IPS-15b (cell line): Measurements from ENCODE around the gene KCNK5.

Source experiments
- H3K27me3 ChIP-seq: one replicate; pipeline ENCODE4 v1.6.1; 2013; ENCODE audit warnings: low read length; ENCODE audit not compliant: control insufficient read depth, insufficient read depth
- H3K36me3 ChIP-seq: one replicate; pipeline ENCODE4 v1.6.1; 2013; ENCODE audit warnings: low read length; ENCODE audit not compliant: control insufficient read depth, insufficient read depth
- H3K4me1 ChIP-seq: one replicate; pipeline ENCODE4 v1.6.1; 2013; ENCODE audit warnings: mild to moderate bottlenecking, low read length; ENCODE audit not compliant: control insufficient read depth, insufficient read depth
- H3K4me3 ChIP-seq: one replicate; pipeline ENCODE4 v1.5.1; 2013; ENCODE audit warnings: low read depth, low read length
- H3K9ac ChIP-seq: one replicate; pipeline ENCODE4 v1.6.1; 2013; ENCODE audit warnings: low read depth, mild to moderate bottlenecking, low read length
- H3K9me3 ChIP-seq: one replicate; pipeline ENCODE4 v1.6.1; 2013; ENCODE audit warnings: mild to moderate bottlenecking, low read length; ENCODE audit not compliant: control insufficient read depth, insufficient read depth

The KCNK5 gene

GRCh38 chr6:39191236-39191930, 37.9 kb downstream of the KCNK5 start:
- H3K27me3 ChIP-seq: no peaks in the 10 kb centered on the region
- H3K4me3 ChIP-seq: no peak overlapping the region
- no peaks in the 10 kb centered on the region for H3K4me1 ChIP-seq
- H3K9ac ChIP-seq: no peak overlapping the region
- no peaks in the 10 kb centered on the region for H3K9me3 ChIP-seq
- H3K36me3 ChIP-seq: peaks cover 41% of the 10 kb centered on the region

GRCh38 chr6:39190545-39191235, 38.6 kb downstream of the KCNK5 start:
- Histone ChIP-seq H3K4me1 (no peaks in the 10 kb centered on the region), H3K9me3 (no peaks in the 10 kb centered on the region), H3K9ac (no peak overlapping the region), H3K36me3 (peaks cover 39% of the 10 kb centered on the region), H3K4me3 (no peak overlapping the region), H3K27me3 (no peaks in the 10 kb centered on the region)

GRCh38 chr6:39189915-39190544, 39.2 kb downstream of the KCNK5 start:
- no peak overlapping the region for H3K9ac ChIP-seq
- H3K9me3 ChIP-seq: no peaks in the 10 kb centered on the region
- H3K4me1 ChIP-seq: no peaks in the 10 kb centered on the region
- no peaks in the 10 kb centered on the region for H3K27me3 ChIP-seq
- H3K36me3 ChIP-seq: peaks cover 32% of the 10 kb centered on the region
- no peak overlapping the region for H3K4me3 ChIP-seq

GRCh38 chr6:39189131-39189530, 40.1 kb downstream of the KCNK5 start:
- Histone ChIP-seq H3K27me3 (no peaks in the 10 kb centered on the region), H3K9ac (no peak overlapping the region), H3K9me3 (no peaks in the 10 kb centered on the region), H3K4me1 (no peaks in the 10 kb centered on the region), H3K36me3 (peaks cover 30% of the 10 kb centered on the region), H3K4me3 (no peak overlapping the region)

- Histone ChIP-seq H3K9ac (no peak overlapping the region), H3K4me3 (no peak overlapping the region), H3K36me3 (peaks cover 25% of the 10 kb centered on the region), H3K4me1 (no peaks in the 10 kb centered on the region), H3K27me3 (no peaks in the 10 kb centered on the region), H3K9me3 (no peaks in the 10 kb centered on the region)
These were observed 40.7 kb downstream of the KCNK5 start for GRCh38 chr6:39188571-39188970.

GRCh38 chr6:39188098-39188450, 41.2 kb downstream of the KCNK5 start:
- Histone ChIP-seq H3K36me3 (peaks cover 22% of the 10 kb centered on the region), H3K9ac (no peak overlapping the region), H3K4me3 (no peak overlapping the region), H3K9me3 (no peaks in the 10 kb centered on the region), H3K4me1 (no peaks in the 10 kb centered on the region), H3K27me3 (no peaks in the 10 kb centered on the region)

GRCh38 chr6:39184906-39185580, 44.2 kb downstream of the KCNK5 start:
- peaks cover 10% of the 10 kb centered on the region for H3K36me3 ChIP-seq
- H3K4me1 ChIP-seq: no peaks in the 10 kb centered on the region
- no peaks in the 10 kb centered on the region for H3K27me3 ChIP-seq
- H3K9ac ChIP-seq: no peak overlapping the region
- no peak overlapping the region for H3K4me3 ChIP-seq
- no peaks in the 10 kb centered on the region for H3K9me3 ChIP-seq

- Histone ChIP-seq H3K4me3 (no peak overlapping the region), H3K36me3 (no peaks in the 10 kb centered on the region), H3K27me3 (no peaks in the 10 kb centered on the region), H3K9ac (no peak overlapping the region), H3K4me1 (no peaks in the 10 kb centered on the region), H3K9me3 (no peaks in the 10 kb centered on the region)
These were observed 46.7 kb downstream of the KCNK5 start for GRCh38 chr6:39182604-39183003.

- no peak overlapping the region for H3K9ac ChIP-seq
- no peaks in the 10 kb centered on the region for H3K36me3 ChIP-seq
- no peaks in the 10 kb centered on the region for H3K4me1 ChIP-seq
- no peaks in the 10 kb centered on the region for H3K27me3 ChIP-seq
- H3K4me3 ChIP-seq: no peak overlapping the region
- H3K9me3 ChIP-seq: no peaks in the 10 kb centered on the region
These were observed 47.4 kb downstream of the KCNK5 start for GRCh38 chr6:39181826-39182225.

- H3K27me3 ChIP-seq: no peaks in the 10 kb centered on the region
- no peak overlapping the region for H3K9ac ChIP-seq
- H3K4me1 ChIP-seq: no peaks in the 10 kb centered on the region
- no peak overlapping the region for H3K4me3 ChIP-seq
- H3K36me3 ChIP-seq: no peaks in the 10 kb centered on the region
- H3K9me3 ChIP-seq: no peaks in the 10 kb centered on the region
These were observed 47.9 kb downstream of the KCNK5 start for GRCh38 chr6:39181333-39181732.

- Histone ChIP-seq H3K36me3 (no peaks in the 10 kb centered on the region), H3K27me3 (no peaks in the 10 kb centered on the region), H3K9ac (no peak overlapping the region), H3K9me3 (no peaks in the 10 kb centered on the region), H3K4me3 (no peak overlapping the region), H3K4me1 (no peaks in the 10 kb centered on the region)
These were observed 50.5 kb downstream of the KCNK5 start for GRCh38 chr6:39178804-39179203.
